Left lung (tissue), 10 donors: ENCODE measurements around the gene EBLN1. TPM values are rescaled to one million over a fixed set of nuclear protein-coding genes. Genes with fewer than 3 reads are reported as not detected.
A peak's percentile ranks its signal among the peaks of the same experiment; 100 is the strongest.

ENCODE experiments used
- ATAC-seq: fragments of 200-7000 bp; cut with Tn5 transposase; one replicate; pipeline ENCODE4 v1.9.1; 2020; ENCODE audit warnings: moderate library complexity
- DNase-seq, 4 donors: peaks; one replicate each; pipeline ENCODE4 v3.0.0-alpha.2; 2013 to 2020
- H3K27ac ChIP-seq, 2 donors: fragments of 200-600 bp; sonication (generic) in 1 of 2; one replicate each; pipeline versions ENCODE4 v1.5.0 to v1.8.0; 2020 to 2021
- H3K27me3 ChIP-seq, 2 donors: fragments of 200-600 bp; sonication (generic) in 1 of 2; one replicate each; pipeline versions ENCODE4 v1.5.0 to v1.8.0; 2020 to 2021
- H3K36me3 ChIP-seq, 2 donors: fragments of 200-600 bp; sonication (generic) in 1 of 2; one replicate each; pipeline versions ENCODE4 v1.5.0 to v1.8.0; 2020 to 2021
- H3K4me1 ChIP-seq, 2 donors: fragments of 200-600 bp; one replicate each; pipeline ENCODE4 v1.8.0; 2021
- H3K4me3 ChIP-seq, 2 donors: fragments of 200-600 bp; sonication (generic) in 1 of 2; one replicate each; pipeline versions ENCODE4 v1.5.0 to v1.8.0; 2020 to 2021; ENCODE audit warnings: mild to moderate bottlenecking in 1 of 2
- H3K9me3 ChIP-seq, 2 donors: fragments of 200-600 bp; sonication (generic) in 1 of 2; one replicate each; pipeline versions ENCODE4 v1.5.0 to v1.8.0; 2020 to 2021
- CTCF ChIP-seq, 2 donors: fragments of 200-600 bp; sonication (generic) in 1 of 2; IDR thresholded peaks; one replicate each; pipeline versions ENCODE4 v1.5.0 to v1.8.0; 2021; ENCODE audit warnings: antibody characterized with exemption in 2 of 2
- intact Hi-C, 2 donors: fragments of 100-400 bp; cut with DNase I; formaldehyde crosslinking; loops; one replicate each; pipeline versions ENCODE4 v1.11.2 to v1.14.2; 2022
- polyA plus RNA-seq, 6 donors: library from polyadenylated mRNA; unstranded; fragments of 120-200 nt; gene quantifications; one replicate each; pipeline ENCODE4 v1.2.1, GENCODE V29; 2013; ENCODE audit not compliant: insufficient read length in 6 of 6
- total RNA-seq, 2 donors: library from RNA; stranded (reverse); fragmentation: NEBNext Ultra II Directional; extraction: Animal tissue kit (Norgen Biotek cat#: 25700); gene quantifications; one replicate each; pipeline ENCODE4 v1.2.1, GENCODE V29; 2021
- donor health status: DM: no; HTN: yes; CAD: no.
- donor health status: DM: no; HTN: no; CAD: no.

Gene EBLN1
- total and polyA plus RNA-seq, 8 donors, result not detected

GRCh38 chr10:22228943-22229801, 11.4 kb upstream of the EBLN1 start:
- DNase-seq, result peak; percentile 86 to 97 (median 92)
- intact Hi-C loops, result no loop called here
- no peaks in the 10 kb centered on the region for H3K9me3 ChIP-seq

DNA sequence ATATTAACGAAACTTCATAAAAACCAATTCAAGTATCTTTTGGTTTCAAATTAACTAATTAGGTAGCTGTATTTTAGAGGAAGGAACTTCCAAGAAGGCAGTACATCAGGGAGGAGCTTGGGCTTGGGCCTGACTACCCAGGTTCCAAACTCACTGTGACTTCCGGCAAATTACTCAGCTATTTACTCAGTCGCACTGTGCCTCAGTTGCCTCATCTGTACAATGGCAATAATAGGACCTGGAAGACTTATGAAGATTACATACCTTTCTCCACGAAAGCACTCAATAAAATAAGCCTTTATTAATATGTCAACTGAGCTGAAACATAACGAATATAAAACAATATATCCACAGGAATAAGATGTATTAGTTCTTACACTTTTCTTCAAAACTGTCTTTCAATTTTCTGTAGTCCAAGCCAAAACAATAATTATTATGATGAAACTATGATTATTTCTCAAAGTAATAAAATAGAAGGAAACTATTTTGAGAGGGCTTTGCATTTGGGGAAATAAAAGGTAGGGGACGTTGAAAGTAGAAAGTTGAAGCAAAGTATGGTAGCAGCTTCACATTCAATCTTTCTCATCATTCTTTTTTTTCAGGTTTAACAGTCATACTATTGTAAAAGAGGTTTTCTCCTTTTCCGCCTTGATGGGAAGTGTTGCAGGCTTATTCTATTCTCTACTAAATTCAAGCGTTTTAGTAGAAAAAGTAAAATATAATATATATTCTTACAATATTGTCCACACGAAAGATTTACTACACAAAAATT, 10.5 kb upstream of the EBLN1 start:
- DNase-seq (peak in 1 of 4 donors; percentile 9), ATAC-seq (no peak)
- TF ChIP-seq CTCF (IDR thresholded peaks at IDR 0.05), result no peak
- Histone ChIP-seq H3K36me3 (no peaks in the 10 kb centered on the region), H3K4me1 (peaks cover 0 to 15% of the 10 kb centered on the region in 2 donors), H3K9me3 (no peaks in the 10 kb centered on the region), H3K4me3 (peak overlapping the region; percentile 55 to 59), H3K27ac (peak overlapping the region; percentile 74 to 98), H3K27me3 (peaks cover 0 to 4% of the 10 kb centered on the region in 2 donors)
- intact Hi-C loops, result no loop called here

More at GRCh38 chr10:22228943-22229801, 11.4 kb upstream of the EBLN1 start:
- Histone ChIP-seq H3K4me3 (peak overlapping the region; percentile 55 to 59), H3K27me3 (peaks cover 0 to 4% of the 10 kb centered on the region in 2 donors), H3K27ac (peak overlapping the region; percentile 74 to 98), H3K36me3 (no peaks in the 10 kb centered on the region), H3K4me1 (peaks cover 0 to 15% of the 10 kb centered on the region in 2 donors)
- peak; percentile 98 for ATAC-seq
- TF ChIP-seq CTCF (IDR thresholded peaks at IDR 0.05), result no peak

- intact Hi-C loops, result no loop called here
- ATAC-seq (no peak), DNase-seq (no peak)
- Histone ChIP-seq H3K9me3 (no peaks in the 10 kb centered on the region), H3K4me1 (peaks cover 0 to 15% of the 10 kb centered on the region in 2 donors), H3K27me3 (no peaks in the 10 kb centered on the region), H3K27ac (no peak overlapping the region), H3K36me3 (no peaks in the 10 kb centered on the region), H3K4me3 (no peak overlapping the region)
- TF ChIP-seq CTCF (IDR thresholded peaks at IDR 0.05), result no peak
These were observed 8.8 kb upstream of the EBLN1 start for GRCh38 chr10:22226599-22226998.

DNA sequence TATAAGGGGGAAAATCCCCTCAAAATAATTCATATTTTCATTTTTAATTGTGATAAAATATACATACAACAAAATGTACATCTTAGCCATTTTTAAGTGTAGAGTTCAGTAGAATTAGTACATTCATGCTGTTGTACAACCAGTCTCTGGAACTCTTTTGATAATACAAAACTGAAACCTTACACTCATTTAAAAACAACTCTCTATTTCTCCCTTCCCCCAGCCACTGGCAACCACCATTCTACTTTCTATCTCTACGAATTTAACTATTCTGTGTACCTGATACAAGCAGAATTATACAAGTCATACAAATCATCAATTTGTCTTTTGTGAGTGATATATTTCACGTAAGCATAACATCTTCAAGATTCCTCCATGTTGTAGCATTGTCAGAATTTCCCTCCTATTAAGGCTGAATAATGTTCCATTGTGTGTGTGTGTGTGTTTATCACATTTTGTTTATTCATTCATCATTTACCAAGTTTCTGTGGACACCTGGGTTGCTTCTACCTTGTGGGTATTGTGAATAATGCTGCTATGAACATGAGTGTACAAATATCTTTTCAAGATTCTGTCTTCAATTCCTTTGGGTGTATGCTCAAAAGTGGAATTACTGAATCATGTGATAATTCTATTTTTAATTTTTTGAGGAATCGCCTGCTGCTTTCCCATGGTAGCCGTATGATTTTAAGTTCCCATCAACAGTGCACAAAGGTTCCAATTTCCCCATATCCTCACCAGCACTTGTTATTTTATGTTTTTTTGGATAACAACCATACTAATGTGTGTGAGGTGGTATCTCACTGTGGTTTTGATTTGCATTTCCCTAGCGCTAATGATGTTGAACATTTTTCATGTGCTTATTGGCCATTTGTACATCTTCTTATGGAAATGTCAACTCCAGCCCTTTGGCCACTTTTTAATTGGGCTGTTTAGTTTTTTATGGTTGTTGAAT, 4.7 kb upstream of the EBLN1 start:
- TF ChIP-seq CTCF (IDR thresholded peaks at IDR 0.05), result no peak
- H3K27me3 ChIP-seq, result no peaks in the 10 kb centered on the region
- ATAC-seq (no peak), DNase-seq (no peak)
- H3K4me3 ChIP-seq, result no peak overlapping the region
- H3K9me3 ChIP-seq, result no peaks in the 10 kb centered on the region
- no peaks in the 10 kb centered on the region for H3K4me1 ChIP-seq
- no peaks in the 10 kb centered on the region for H3K36me3 ChIP-seq
- H3K27ac ChIP-seq, result no peak overlapping the region
- intact Hi-C loops, result no loop called here
